ENCODE results near the gene CAPN5. TPM values are rescaled to one million over a fixed set of nuclear protein-coding genes. Genes with fewer than 3 reads are reported as not detected.
A peak's percentile ranks its signal among the peaks of the same experiment; 100 is the strongest.

Gene CAPN5
- total and polyA plus RNA-seq, 10 of the 15 experiments (the other 5 are each of a cell fraction or from before 2014, with no cell fraction given) = 0.02 to 0.33 (median 0.07) TPM; not detected in 3

GRCh38 chr11:77175021-77175842, 108.5 kb downstream of the CAPN5 start:
- Histone ChIP-seq H3K79me2 (ENCODE audit: control insufficient read depth, insufficient read depth, low read length) (no peaks in the 10 kb centered on the region), H3K27ac (ENCODE audit: control insufficient read depth, insufficient read depth) (no peak overlapping the region), H3K4me1 (ENCODE audit: control insufficient read depth, insufficient read depth, low read length) (peaks cover 7% of the 10 kb centered on the region), H3K36me3 (ENCODE audit: control insufficient read depth in 2 of 2, insufficient read depth in 2 of 2, low read length in 1 of 2) (no peaks in the 10 kb centered on the region), H2AFZ (ENCODE audit: control insufficient read depth, low read depth, low read length) (peak overlapping the region; percentile 31), H3K9me3 (replicated peaks; ENCODE audit: control insufficient read depth, insufficient read depth, low read length) (no peaks in the 10 kb centered on the region), H3K9ac (ENCODE audit: control insufficient read depth, insufficient read depth, low read length) (no peak overlapping the region), H3K4me3 (no peak overlapping the region), H3K4me2 (ENCODE audit: control insufficient read depth, insufficient read depth) (no peak overlapping the region), H3K27me3 (replicated peaks in 1 of 2; ENCODE audit: control insufficient read depth in 2 of 2, insufficient read depth in 2 of 2, low read length in 1 of 2) (no peaks in the 10 kb centered on the region; a peak in 1 of 4 replicates), H4K20me1 (ENCODE audit: control insufficient read depth, insufficient read depth) (no peaks in the 10 kb centered on the region)
- CTCF ChIA-PET = interaction anchor here (0.6 kb wide), 1 partner anchor 800 kb away, joined by 3 read pairs; no protein-coding TSS in a partner anchor
- POLR2A ChIA-PET = no interaction called here
- no TSS peak for BruUV-seq (replicated peaks)
- intact Hi-C loops (cut with micrococcal nuclease; ENCODE audit: unreplicated experiment) = no loop called here
- no peak for DNase-seq (ENCODE audit: low read depth, low spot score)
- SMC1A ChIA-PET (ENCODE audit: uncharacterized antibody, unreplicated experiment) = no interaction called here
- RAD21 ChIA-PET (ENCODE audit: unreplicated experiment) = no interaction called here
- ATAC-seq = peak; percentile 26; the same call in 2 of the 3 replicates
- 37% methylated on average over 15 of the region's 15 CpGs for WGBS (ENCODE audit: insufficient coverage, insufficient replicate concordance, low lambda C conversion rate, missing lambda C conversion rate)
- FAIRE-seq = no peak
- in situ Hi-C loops (cut with MboI) = no loop called here
- no peak for TF ChIP-seq SRF (IDR thresholded peaks at IDR 0.05; ENCODE audit: low read depth in 2 of 2, low read length in 2 of 2)
- TF ChIP-seq ZBTB40 (IDR thresholded peaks at IDR 0.05; ENCODE audit: borderline replicate concordance) = no peak
- no peak for TF ChIP-seq ASH2L (IDR thresholded peaks at IDR 0.05; ENCODE audit: borderline replicate concordance, low read depth)
- TF ChIP-seq ZNF384 (IDR thresholded peaks at IDR 0.05; ENCODE audit: borderline replicate concordance, low read depth, low read length) = no peak
- TF ChIP-seq POU2F2 (IDR thresholded peaks at IDR 0.05; ENCODE audit: borderline replicate concordance, low read depth, low read length) = no peak
- no peak for TF ChIP-seq POLR2A (IDR thresholded peaks at IDR 0.05; ENCODE audit: low read depth, low read length)
- no peak for TF ChIP-seq CBX3 (IDR thresholded peaks at IDR 0.05; ENCODE audit: borderline replicate concordance, low read depth)
- TF ChIP-seq HSF1 (IDR thresholded peaks at IDR 0.05; ENCODE audit: low read depth, low read length) = no peak
- no peak for TF ChIP-seq E2F4 (IDR thresholded peaks at IDR 0.05; ENCODE audit: low read depth, low read length)
- no peak for TF ChIP-seq DPF2 (IDR thresholded peaks at IDR 0.05)
- no peak for TF ChIP-seq NFXL1 (IDR thresholded peaks at IDR 0.05; ENCODE audit: borderline replicate concordance)
- no peak for TF ChIP-seq YBX1 (IDR thresholded peaks at IDR 0.05)
- TF ChIP-seq CTCF (IDR thresholded peaks at IDR 0.05 in 2 of 3, conservative IDR thresholded peaks at IDR 0.05 in 1 of 3; ENCODE audit: control insufficient read depth in 2 of 3, extremely low read depth in 1 of 3, insufficient read depth in 1 of 3, low read depth in 3 of 3, low read length in 3 of 3) = no peak
